GM12864 (cell line): ENCODE measurements around the gene NCCRP1.
A peak's percentile ranks its signal among the peaks of the same experiment; 100 is the strongest.
"Not testable (repeated sequence)": the region's sequence is repeated elsewhere in the genome, so short reads cannot be mapped to it uniquely, and the experiment has no call there.

Source experiments
- DNase-seq: peaks from one replicate; pipeline ENCODE4 v3.0.0-alpha.2; 2011; ENCODE audit warnings: low read depth
- H3K4me3 ChIP-seq: 2 replicates; pipeline ENCODE4 v1.5.1; 2011; ENCODE audit warnings: mild to moderate bottlenecking, low read depth, low read length, control low read depth
- TF ChIP-seq, protein P1 (sequence below): IDR thresholded peaks from 2 replicates; pipeline ENCODE4 v1.5.1; 2011; ENCODE audit warnings: low read depth, mild to moderate bottlenecking, moderate library complexity, low read length, control low read depth, inconsistent platforms; ENCODE audit errors: missing control alignments

Gene NCCRP1

DNA sequence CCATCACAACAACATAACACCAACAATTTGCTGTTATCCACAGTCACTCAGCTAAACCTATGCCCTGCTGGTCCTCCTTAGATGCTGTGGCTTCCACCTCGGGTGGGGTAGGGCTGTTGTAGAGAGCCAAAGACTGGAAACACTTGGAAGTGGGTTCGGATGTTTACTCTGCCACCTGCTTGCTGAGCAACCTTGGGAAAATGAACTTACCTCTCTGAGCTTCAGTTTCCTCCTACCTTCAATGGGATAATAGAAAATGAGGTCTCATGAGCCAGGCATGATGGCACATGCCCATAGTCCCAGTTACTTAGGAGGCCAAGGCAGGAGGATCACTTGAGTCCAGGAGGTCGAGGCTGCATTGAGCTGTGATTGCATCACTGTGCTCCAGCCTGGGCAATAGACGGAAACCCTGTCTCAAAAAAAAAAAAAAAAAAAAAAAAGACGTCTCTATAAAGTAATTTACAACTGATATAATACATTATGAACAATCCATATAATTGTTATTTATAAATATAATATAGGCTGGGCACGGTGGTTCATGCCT is 10.6 kb downstream of the NCCRP1 start:
- DNase-seq = no peak
- TF ChIP-seq, protein P1, sequence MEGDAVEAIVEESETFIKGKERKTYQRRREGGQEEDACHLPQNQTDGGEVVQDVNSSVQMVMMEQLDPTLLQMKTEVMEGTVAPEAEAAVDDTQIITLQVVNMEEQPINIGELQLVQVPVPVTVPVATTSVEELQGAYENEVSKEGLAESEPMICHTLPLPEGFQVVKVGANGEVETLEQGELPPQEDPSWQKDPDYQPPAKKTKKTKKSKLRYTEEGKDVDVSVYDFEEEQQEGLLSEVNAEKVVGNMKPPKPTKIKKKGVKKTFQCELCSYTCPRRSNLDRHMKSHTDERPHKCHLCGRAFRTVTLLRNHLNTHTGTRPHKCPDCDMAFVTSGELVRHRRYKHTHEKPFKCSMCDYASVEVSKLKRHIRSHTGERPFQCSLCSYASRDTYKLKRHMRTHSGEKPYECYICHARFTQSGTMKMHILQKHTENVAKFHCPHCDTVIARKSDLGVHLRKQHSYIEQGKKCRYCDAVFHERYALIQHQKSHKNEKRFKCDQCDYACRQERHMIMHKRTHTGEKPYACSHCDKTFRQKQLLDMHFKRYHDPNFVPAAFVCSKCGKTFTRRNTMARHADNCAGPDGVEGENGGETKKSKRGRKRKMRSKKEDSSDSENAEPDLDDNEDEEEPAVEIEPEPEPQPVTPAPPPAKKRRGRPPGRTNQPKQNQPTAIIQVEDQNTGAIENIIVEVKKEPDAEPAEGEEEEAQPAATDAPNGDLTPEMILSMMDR = no peak
- H3K4me3 ChIP-seq = no peak overlapping the region

DNA sequence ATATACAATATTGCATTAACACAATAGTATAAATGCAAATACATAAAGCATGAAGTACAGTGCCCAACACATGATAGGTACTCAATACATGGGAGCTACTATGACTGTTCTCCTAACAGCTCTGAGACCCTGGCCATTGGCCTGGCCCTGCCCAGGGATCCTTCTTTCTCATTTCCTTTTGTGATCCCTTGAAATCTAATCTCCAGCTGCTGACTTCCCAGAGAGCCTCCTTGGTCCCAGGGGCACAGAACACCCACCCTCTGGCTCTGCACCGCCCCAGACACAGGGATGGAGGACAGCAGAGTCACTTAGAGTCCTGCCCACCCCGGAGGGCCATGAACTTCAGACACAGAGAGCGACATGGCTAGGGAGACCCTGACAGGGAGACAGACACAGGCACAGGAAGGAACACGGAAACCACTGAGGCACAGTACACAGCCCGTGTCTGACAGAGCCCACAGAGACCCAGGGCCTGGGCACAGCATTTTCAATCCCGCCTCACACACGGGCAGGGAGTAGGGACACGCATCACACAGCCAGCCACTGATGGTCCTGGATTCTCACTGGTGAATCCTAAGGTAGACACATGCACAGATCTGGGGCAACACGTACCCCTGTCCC is 11.5 kb downstream of the NCCRP1 start:
- TF ChIP-seq, protein P1 = no peak
- H3K4me3 ChIP-seq = no peak overlapping the region
- DNase-seq = no peak

DNA sequence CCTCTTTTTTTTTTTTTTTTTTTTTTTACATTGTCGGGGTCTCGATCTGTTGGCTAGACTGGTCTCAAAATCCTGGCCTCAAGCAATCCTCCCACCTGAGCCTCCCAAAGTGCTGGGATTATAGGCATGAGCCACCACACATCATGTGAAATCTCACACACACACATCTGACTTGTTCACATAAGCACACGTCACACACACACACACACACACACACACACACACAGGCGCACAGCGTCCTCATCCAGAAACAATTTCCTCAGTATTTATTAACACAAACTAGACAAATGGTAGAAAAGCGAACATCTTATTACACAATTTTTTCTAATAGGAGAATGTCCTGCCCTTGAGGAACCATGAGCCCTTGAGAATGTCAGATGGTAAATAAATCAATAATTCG is 12.4 kb downstream of the NCCRP1 start:
- DNase-seq = no peak
- TF ChIP-seq, protein P1 = no peak
- H3K4me3 ChIP-seq = no peak overlapping the region

DNA sequence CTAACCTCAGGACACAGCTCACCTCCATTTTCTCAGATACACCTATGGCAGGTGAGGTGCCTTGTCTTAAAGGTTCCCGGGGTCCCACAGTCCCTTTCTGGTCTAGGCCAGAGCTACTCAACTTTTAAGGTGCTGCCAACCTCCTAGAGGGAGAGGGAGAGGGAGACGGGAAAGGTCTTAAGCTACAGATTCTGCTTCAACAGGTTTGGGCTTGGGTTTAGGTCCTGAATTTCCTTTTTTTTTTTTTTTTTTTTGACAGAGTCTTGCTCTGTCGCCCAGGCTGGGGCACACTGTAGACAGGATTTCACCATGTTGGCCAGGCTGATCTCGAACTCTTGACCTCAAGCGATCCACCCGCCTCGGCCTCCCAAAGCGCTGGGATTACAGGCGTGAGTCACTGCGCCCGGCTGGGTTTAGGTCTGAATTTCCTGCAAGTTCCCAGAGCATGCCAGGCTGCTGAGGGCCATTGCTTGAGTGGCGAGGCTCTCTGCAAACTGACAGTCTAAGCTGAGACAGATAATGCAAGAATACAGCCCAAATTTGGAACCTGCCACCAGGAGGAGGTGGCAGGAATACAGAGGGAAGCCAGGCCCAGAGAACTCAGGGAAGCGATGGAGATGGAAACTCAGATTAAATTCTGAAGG is 15.1 kb downstream of the NCCRP1 start:
- no peak overlapping the region for H3K4me3 ChIP-seq
- no peak for DNase-seq
- TF ChIP-seq, protein P1 = no peak

DNA sequence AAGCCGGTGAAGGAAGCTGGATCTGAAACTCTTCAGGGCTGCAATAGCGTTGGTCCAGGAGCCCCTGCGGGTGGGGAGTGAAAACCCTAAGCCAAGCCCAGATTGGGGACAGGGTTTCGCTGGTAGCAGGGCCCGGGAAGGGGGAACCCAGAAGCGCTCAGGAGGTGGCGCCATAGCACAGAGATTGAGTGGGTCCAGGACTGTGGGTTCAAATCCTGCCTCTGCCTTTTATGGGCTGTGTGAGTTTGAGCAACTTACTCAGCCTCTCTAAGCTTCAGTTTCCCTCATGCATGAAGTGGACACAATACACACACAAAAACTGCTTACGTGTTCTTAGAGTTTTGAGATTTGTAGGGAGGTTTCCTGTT is 15.6 kb downstream of the NCCRP1 start:
- H3K4me3 ChIP-seq = no peak overlapping the region
- DNase-seq = no peak
- TF ChIP-seq, protein P1 = peak; percentile 59

DNA sequence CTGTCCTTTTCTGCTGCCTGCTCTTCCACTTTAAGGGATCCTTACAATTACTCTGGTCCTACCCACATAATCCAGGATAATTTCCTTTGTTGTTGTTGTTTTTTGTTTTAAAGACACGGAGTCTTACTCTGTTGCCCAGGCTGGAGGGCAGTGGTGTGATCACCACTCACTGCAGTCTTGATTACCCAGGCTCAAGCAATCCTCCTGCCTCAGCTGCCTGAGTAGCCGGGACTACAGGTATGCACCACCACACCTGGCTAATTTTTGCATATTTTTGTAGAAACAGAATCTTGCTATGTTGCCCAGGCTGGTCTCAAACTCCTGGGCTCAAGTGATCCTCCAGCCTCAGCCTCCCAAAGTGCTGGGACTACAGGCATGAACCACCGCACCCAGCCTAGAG is 18.6 kb downstream of the NCCRP1 start:
- not testable (repeated sequence) for DNase-seq, H3K4me3 ChIP-seq

DNA sequence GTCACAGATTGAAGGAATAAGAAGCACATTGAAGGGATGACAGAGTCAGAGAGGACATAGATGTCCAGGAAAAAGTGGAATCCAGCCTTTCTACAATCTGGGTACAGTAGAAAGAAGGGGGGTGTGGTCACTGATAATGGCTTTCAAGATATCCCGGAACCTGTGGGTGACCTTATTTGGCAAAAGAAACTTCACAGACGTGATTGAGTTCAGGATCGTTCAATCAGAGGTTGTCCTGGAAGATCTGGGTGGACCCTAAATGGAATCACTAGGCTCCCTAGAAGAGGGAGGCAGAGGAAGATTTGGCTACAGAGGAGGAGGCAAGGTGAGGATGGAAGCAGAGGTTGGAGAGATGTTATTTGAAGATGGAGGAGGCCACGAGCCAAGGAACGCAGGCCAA is 20.3 kb downstream of the NCCRP1 start:
- no peak for DNase-seq
- H3K4me3 ChIP-seq = no peak overlapping the region
- TF ChIP-seq, protein P1 = no peak
